HCT116 (cell line): ENCODE data around the gene ARHGAP20. TPM values are rescaled to one million over a fixed set of nuclear protein-coding genes. Genes with fewer than 3 reads are reported as not detected.

Experiments used
- SIN3A ChIP-seq: IDR thresholded peaks from 2 replicates; pipeline ENCODE4 v1.6.1; 2012; ENCODE audit warnings: low read depth
- SP1 ChIP-seq: IDR thresholded peaks from 2 replicates; pipeline ENCODE4 v1.6.1; 2012; ENCODE audit warnings: low read depth
- ZFX ChIP-seq: fragments of 450-650 bp; IDR thresholded peaks from 2 replicates; pipeline ENCODE4 v1.6.1; 2017
- total RNA-seq: library from RNA; stranded (reverse); gene quantifications from one replicate; pipeline ENCODE4 v1.2.1, GENCODE V29; 2021; ENCODE audit not compliant: unreplicated experiment

Gene ARHGAP20
- total RNA-seq, 1 experiment from 2014 or later: not detected

GRCh38 chr11:110527146-110527545, 185.1 kb downstream of the ARHGAP20 start (continued):
- no peak for TF ChIP-seq ZFX
- no peak for TF ChIP-seq SP1
- no peak for TF ChIP-seq SIN3A
- TF ChIP-seq, all 23 proteins: peak for 0
